Measurements from ENCODE around the gene COL5A3.

GRCh38 chr19:10009714-10010224 is 535 bp downstream of the COL5A3 start:
- TF ChIP-seq CTCF (IDR thresholded peaks at IDR 0.05) (no peak), MAX (IDR thresholded peaks at IDR 0.05) (no peak), POLR2A (IDR thresholded peaks at IDR 0.05; ENCODE audit: low read length) (no peak), BHLHE40 (IDR thresholded peaks at IDR 0.05; ENCODE audit: low read depth, low read length) (no peak), RFX5 (IDR thresholded peaks at IDR 0.05) (no peak)
